Measurements from ENCODE around the gene APCDD1.

Gene APCDD1

DNA sequence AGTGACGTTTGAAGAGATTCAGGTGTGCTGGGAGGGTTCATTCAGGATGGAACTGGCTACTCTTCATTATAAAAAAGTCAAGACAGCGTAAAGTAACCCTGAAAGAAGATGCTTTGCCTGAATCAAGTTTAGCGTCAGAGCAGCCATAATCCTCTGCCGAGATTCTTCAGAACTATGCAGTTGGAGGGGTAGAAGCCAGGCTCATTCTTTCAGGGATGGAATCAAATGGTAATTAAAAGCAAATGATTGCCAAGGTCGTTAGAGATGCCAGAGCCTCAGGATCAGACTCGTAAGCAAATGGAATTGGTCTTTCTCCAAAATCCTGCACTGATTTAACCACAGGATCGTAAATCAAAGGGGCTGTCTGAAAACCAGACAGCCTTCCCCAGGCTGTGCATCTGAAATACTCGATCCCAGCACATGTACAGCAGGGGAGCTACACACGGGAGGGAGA lies 21.9 kb downstream of the APCDD1 start:
- DNase-seq (ENCODE audit: low read depth) = no peak
- TF ChIP-seq CTCF (conservative IDR thresholded peaks at IDR 0.05; ENCODE audit: low read depth, low read length) = no peak
- no peak overlapping the region for H3K4me3 ChIP-seq (ENCODE audit: low read depth, low read length)

- no peak for DNase-seq (ENCODE audit: low read depth)
- no peak overlapping the region for H3K4me3 ChIP-seq (ENCODE audit: low read depth, low read length)
- TF ChIP-seq CTCF (conservative IDR thresholded peaks at IDR 0.05; ENCODE audit: low read depth, low read length) = no peak
These were observed 22.9 kb downstream of the APCDD1 start for GRCh38 chr18:10477121-10477862.

DNA sequence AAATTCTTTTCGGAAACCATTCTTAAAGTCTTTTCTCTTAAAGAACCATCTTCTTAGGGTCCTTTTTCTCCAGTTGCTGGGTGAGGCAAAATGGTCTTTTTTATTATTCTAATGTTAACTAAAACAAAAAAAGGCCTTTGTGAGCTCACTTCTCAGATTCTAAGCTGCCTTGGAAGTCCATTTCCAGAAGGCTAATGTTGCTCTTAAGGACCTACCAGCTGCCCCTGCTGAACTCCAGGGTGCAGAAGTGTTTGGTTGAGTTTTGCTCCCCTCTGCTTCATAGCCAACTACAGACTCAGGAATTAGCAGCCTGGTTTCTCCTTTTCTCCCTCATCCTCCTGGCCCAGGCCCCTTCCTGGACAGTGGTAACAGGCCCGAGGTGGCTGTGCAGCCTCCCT lies 23.4 kb downstream of the APCDD1 start:
- H3K4me3 ChIP-seq (ENCODE audit: low read depth, low read length) = no peak overlapping the region
- no peak for TF ChIP-seq CTCF (conservative IDR thresholded peaks at IDR 0.05; ENCODE audit: low read depth, low read length)
- DNase-seq (ENCODE audit: low read depth) = no peak

- TF ChIP-seq CTCF (conservative IDR thresholded peaks at IDR 0.05; ENCODE audit: low read depth, low read length) = no peak
- no peak overlapping the region for H3K4me3 ChIP-seq (ENCODE audit: low read depth, low read length)
- no peak for DNase-seq (ENCODE audit: low read depth)
These were observed 27.4 kb downstream of the APCDD1 start for GRCh38 chr18:10481831-10482230.

DNA sequence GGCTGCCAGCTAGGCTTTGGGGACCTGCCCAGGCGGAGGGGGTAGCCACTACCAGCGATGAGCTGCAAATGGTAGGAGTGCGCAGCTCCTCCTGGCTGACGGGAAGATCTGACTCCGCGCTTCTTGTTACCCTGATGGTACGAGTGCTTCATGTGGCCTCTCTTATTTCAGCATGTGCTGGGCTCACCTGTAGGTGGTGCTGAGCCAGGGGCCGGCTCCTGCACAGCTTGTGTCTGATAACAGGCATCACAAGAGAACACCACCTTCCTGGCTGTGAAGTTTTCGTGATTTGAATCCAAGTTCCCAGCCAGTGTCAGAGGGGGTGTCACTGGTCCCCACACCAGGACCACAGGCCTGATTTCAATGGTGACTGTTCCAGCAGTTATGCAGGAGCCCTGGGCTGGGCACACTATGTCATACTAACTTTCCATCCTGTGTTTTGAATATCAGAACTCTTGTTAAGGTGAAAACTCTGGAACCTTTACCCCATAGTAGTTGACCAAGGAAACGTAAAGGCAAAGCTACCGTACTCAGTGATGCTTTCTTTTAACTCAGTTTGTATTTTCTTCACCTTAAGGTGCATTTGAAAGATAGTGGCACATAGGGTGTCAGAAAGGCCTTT lies 28.0 kb downstream of the APCDD1 start:
- TF ChIP-seq CTCF (conservative IDR thresholded peaks at IDR 0.05; ENCODE audit: low read depth, low read length) = no peak
- no peak overlapping the region for H3K4me3 ChIP-seq (ENCODE audit: low read depth, low read length)
- DNase-seq (ENCODE audit: low read depth) = no peak

DNA sequence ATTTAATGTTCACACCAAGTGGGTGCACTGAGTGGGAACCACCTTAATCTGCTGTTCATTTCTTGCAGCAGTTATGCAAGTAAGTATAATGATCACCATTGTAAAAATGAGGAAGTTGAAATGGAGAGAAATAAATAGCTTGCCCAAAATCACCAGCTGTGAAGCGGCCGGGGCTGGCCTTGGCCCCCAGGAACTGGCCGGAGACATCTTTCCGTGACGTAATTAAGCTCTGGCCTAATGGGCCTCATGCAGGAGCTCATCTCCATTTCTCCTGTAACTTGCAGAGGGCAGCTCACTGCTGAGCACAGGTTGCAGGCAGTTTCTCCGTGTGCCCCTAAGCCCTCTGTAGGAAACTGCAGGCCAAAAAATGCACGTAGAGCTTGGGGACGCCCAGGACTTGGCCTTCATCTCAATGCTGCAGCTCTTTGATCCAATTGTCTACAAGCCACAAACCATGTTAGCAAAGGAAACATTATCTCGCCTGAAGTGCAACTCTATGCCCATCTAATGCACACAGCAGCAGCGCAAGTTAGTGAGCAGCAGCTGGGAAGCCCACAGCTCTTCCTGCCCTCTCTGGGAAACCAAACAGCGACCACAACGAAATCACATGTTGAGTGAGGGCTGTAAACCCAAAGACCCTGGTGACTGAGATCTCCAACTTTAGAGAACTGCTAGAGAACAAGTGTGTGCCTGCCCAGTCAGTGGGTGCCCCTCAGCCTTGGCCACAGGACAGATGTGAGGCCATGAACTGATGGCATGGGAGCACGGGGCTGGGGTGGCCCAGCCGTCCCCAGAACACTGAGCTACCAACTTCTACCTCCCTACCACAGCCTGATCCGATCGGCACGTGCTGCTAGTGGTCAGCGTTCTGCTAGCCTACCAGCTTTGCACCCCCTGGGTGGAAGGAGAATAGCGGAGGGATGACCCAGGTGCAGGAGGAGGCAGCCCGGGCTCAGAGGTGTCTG lies 28.8 kb downstream of the APCDD1 start:
- H3K4me3 ChIP-seq (ENCODE audit: low read depth, low read length) = no peak overlapping the region
- TF ChIP-seq CTCF (conservative IDR thresholded peaks at IDR 0.05; ENCODE audit: low read depth, low read length) = no peak
- no peak for DNase-seq (ENCODE audit: low read depth)

Data from choroid plexus epithelial cell (primary cell).